ENCODE data around the gene RAB31. TPM values are rescaled to one million over a fixed set of nuclear protein-coding genes. Genes with fewer than 3 reads are reported as not detected.

RAB31 gene
- total and polyA plus RNA-seq, 2 of the 13 experiments (the other 11 are each of a cell fraction or from before 2014, with no cell fraction given) = 1.1 to 1.7 TPM

DNA sequence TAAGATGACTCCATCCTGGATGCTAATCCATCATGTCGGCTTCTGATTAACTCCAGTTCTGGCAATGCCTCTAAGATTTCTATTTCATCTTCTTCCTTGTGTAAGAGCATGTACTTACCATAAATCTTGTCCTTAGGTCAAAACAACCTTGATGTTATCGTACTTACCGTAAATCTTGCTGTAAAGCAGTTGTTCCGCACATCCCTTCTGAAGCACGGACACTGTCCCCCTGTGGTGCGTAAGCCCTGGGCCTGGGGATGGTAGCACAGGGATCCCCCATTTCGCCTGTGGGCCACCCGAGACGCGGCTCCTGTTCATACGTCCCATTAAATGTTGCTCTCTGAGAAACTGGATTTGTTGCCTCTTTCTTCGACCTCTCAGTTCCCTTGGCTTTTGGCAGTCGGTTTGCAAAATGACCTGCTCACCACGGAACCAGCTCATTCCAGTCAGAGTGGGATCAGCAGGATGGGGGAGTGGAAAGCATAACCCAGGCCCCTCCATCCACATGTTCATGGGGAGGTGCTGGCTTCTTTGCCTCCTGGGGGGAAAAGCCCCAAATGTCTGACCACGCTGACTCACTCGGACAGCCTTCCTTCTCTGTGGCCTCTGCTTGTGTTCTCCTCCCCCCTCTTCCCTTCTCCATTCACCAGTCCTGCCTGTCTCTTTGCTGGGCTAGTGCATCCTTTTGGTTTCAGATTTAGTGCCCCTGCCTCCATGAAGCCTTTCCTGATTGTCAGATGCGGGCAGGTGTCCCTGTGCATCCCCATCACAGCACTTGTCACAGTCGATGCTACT, 49.9 kb downstream of the RAB31 start (continued):
- TF ChIP-seq ZNF142 (CRISPR knock-in tag; IDR thresholded peaks at IDR 0.05) (no peak), FOSL2 (CRISPR knock-in tag; IDR thresholded peaks at IDR 0.05) (no peak), ZNF160 (CRISPR knock-in tag; IDR thresholded peaks at IDR 0.05) (no peak)
- TF ChIP-seq, protein P1, sequence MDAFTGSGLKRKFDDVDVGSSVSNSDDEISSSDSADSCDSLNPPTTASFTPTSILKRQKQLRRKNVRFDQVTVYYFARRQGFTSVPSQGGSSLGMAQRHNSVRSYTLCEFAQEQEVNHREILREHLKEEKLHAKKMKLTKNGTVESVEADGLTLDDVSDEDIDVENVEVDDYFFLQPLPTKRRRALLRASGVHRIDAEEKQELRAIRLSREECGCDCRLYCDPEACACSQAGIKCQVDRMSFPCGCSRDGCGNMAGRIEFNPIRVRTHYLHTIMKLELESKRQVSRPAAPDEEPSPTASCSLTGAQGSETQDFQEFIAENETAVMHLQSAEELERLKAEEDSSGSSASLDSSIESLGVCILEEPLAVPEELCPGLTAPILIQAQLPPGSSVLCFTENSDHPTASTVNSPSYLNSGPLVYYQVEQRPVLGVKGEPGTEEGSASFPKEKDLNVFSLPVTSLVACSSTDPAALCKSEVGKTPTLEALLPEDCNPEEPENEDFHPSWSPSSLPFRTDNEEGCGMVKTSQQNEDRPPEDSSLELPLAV (CRISPR knock-in tag; conservative IDR thresholded peaks at IDR 0.05; ENCODE audit: low read depth) = no peak
